CD4-positive, alpha-beta T cell treated with Interleukin-6 at 100 ng/mL for 8 hours (primary cell): ENCODE measurements around the gene FLNB.

Source experiments
- DNase-seq: peaks from one replicate; pipeline ENCODE4 v3.0.0-alpha.2; 2020; ENCODE audit warnings: mixed read lengths, low spot score

FLNB gene

GRCh38 chr3:58008141-58009025 is at the start of gene FLNB:
Gene FLNB, plus strand, starts transcription at chr3:58008422. Its CDS starts 143 bp downstream, at chr3:58008565.
- DNase-seq = peak; percentile 87

GRCh38 chr3:57958642-57959422 is 49.4 kb upstream of the FLNB start:
- DNase-seq = no peak

- no peak for DNase-seq
These were observed 48.6 kb upstream of the FLNB start for GRCh38 chr3:57959423-57960173.

- no peak for DNase-seq
These were observed 48.1 kb upstream of the FLNB start for GRCh38 chr3:57960174-57960505.

GRCh38 chr3:57961177-57961827 is 46.9 kb upstream of the FLNB start:
- DNase-seq = no peak

- no peak for DNase-seq
These were observed 46.3 kb upstream of the FLNB start for GRCh38 chr3:57961828-57962447.

GRCh38 chr3:57962448-57962834 is 45.8 kb upstream of the FLNB start:
- no peak for DNase-seq

- no peak for DNase-seq
These were observed 44.3 kb upstream of the FLNB start for GRCh38 chr3:57963811-57964346.

- DNase-seq = no peak
These were observed 41.4 kb upstream of the FLNB start for GRCh38 chr3:57966829-57967228.

- peak; percentile 44 for DNase-seq
These were observed 40.6 kb upstream of the FLNB start for GRCh38 chr3:57967590-57967989.

- no peak for DNase-seq
These were observed 39.7 kb upstream of the FLNB start for GRCh38 chr3:57968501-57968900.

GRCh38 chr3:57971975-57972374 is 36.2 kb upstream of the FLNB start:
- DNase-seq = no peak

- no peak for DNase-seq
These were observed 35.6 kb upstream of the FLNB start for GRCh38 chr3:57972531-57973111.

- DNase-seq = no peak
These were observed 34.3 kb upstream of the FLNB start for GRCh38 chr3:57973715-57974477.

GRCh38 chr3:57974796-57975388 is 33.3 kb upstream of the FLNB start:
- DNase-seq = no peak

GRCh38 chr3:57977818-57978235 is 30.4 kb upstream of the FLNB start:
- DNase-seq = no peak

GRCh38 chr3:57978316-57978715 is 29.9 kb upstream of the FLNB start:
- no peak for DNase-seq

GRCh38 chr3:57980416-57980815 is 27.8 kb upstream of the FLNB start:
- no peak for DNase-seq

GRCh38 chr3:57981483-57982087 is 26.6 kb upstream of the FLNB start:
- DNase-seq = no peak
